PFSK-1 (cell line): ENCODE data around the gene SPOCD1.

Experiments used
- FOXP2 ChIP-seq: optimal IDR thresholded peaks from 2 replicates; pipeline ENCODE3; 2011; ENCODE audit warnings: borderline replicate concordance, control low read depth, inconsistent platforms; ENCODE audit not compliant: insufficient read depth; ENCODE audit errors: extremely low read length, extremely low read depth
- POLR2AphosphoS5 ChIP-seq: IDR thresholded peaks from 2 replicates; pipeline ENCODE4 v1.6.1; 2012; ENCODE audit warnings: low read depth, mild to moderate bottlenecking, control low read depth, low read length, moderate library complexity
- REST ChIP-seq, 2 experiments: IDR thresholded peaks; 2 replicates each; pipeline versions ENCODE4 v1.6.1 to v1.8.0; 2011 to 2012; ENCODE audit warnings: low read depth in 2 of 2, low read length in 2 of 2, control low read depth in 1 of 2, inconsistent platforms in 1 of 2, mild to moderate bottlenecking in 1 of 2, moderate library complexity in 1 of 2; ENCODE audit not compliant: insufficient read depth in 1 of 2
- SIN3A ChIP-seq: IDR thresholded peaks from 2 replicates; pipeline ENCODE4 v1.6.1; 2012; ENCODE audit warnings: mild to moderate bottlenecking, low read length, moderate library complexity, borderline replicate concordance; ENCODE audit not compliant: insufficient read depth
- TAF1 ChIP-seq: IDR thresholded peaks from 2 replicates; pipeline ENCODE4 v1.6.1; 2012; ENCODE audit warnings: low read length, control low read depth, borderline replicate concordance; ENCODE audit not compliant: insufficient read depth

Gene SPOCD1

GRCh38 chr1:31849653-31850052 is 33.8 kb upstream of the SPOCD1 start:
- no peak for TF ChIP-seq SIN3A
- TF ChIP-seq TAF1 = no peak
- TF ChIP-seq POLR2AphosphoS5 = no peak
- no peak for TF ChIP-seq FOXP2
- no peak for TF ChIP-seq REST (IDR thresholded peaks at IDR 0.05; ENCODE audit: insufficient read depth in 1 of 2, low read depth in 2 of 2, low read length in 2 of 2)

GRCh38 chr1:31848381-31848897 is 32.6 kb upstream of the SPOCD1 start:
- TF ChIP-seq FOXP2 = no peak
- no peak for TF ChIP-seq SIN3A

GRCh38 chr1:31846484-31846883 is 30.7 kb upstream of the SPOCD1 start:
- TF ChIP-seq POLR2AphosphoS5 (no peak), TAF1 (no peak), REST (IDR thresholded peaks at IDR 0.05; ENCODE audit: insufficient read depth in 1 of 2, low read depth in 2 of 2, low read length in 2 of 2) (no peak), SIN3A (no peak), FOXP2 (no peak)

- no peak for TF ChIP-seq FOXP2
- TF ChIP-seq POLR2AphosphoS5 = no peak
- no peak for TF ChIP-seq REST (IDR thresholded peaks at IDR 0.05; ENCODE audit: insufficient read depth in 1 of 2, low read depth in 2 of 2, low read length in 2 of 2)
- no peak for TF ChIP-seq TAF1
- TF ChIP-seq SIN3A = no peak
Measured at GRCh38 chr1:31843506-31843905, 27.7 kb upstream of the SPOCD1 start.

DNA sequence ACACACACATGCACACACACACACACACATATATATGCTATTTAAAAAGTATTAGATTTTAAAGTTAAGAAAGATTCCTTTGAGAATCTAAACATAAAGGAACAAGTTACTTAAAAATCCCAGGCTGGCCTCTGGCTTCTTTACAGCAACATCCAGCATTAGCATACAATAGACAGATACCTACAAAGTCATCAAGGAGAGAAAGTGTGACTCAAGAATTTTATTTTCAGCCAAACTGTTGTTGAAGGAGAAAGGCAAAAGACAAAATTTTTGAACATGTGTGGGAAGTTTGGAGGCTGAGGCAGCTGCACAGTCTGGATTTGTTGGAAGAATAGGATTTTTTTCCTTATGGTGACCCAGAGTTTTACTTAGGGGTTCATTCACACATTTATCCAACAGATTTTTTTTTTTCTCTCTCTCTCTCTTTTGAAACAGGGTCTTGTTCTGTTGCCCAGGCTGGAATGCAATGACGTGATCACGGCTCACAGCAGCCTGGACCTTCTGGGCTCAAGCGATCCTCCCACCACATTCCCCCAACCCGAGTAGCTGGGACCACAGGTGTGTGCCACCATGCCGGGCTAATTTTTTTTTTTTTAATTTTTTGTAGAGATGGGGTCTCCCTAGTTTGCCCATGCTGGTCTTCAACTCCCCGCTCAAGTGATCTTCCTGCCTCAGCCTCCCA is 24.0 kb upstream of the SPOCD1 start:
- TF ChIP-seq TAF1 (no peak), POLR2AphosphoS5 (no peak), FOXP2 (no peak), SIN3A (no peak), REST (IDR thresholded peaks at IDR 0.05; ENCODE audit: insufficient read depth in 1 of 2, low read depth in 2 of 2, low read length in 2 of 2) (no peak)
